DMS153 treated with DMSO at 0.1 percent for 48 hours (cell line): ENCODE results near the gene GALNT8.
"Not testable (repeated sequence)": the region's sequence is repeated elsewhere in the genome, so short reads cannot be mapped to it uniquely, and the experiment has no call there.

ENCODE experiments used
- DNase-seq: peaks from one replicate; lab custom pipeline; 2025; ENCODE audit not compliant: unreplicated experiment; lab: John Stamatoyannopoulos, UW

GALNT8 gene, protein sequence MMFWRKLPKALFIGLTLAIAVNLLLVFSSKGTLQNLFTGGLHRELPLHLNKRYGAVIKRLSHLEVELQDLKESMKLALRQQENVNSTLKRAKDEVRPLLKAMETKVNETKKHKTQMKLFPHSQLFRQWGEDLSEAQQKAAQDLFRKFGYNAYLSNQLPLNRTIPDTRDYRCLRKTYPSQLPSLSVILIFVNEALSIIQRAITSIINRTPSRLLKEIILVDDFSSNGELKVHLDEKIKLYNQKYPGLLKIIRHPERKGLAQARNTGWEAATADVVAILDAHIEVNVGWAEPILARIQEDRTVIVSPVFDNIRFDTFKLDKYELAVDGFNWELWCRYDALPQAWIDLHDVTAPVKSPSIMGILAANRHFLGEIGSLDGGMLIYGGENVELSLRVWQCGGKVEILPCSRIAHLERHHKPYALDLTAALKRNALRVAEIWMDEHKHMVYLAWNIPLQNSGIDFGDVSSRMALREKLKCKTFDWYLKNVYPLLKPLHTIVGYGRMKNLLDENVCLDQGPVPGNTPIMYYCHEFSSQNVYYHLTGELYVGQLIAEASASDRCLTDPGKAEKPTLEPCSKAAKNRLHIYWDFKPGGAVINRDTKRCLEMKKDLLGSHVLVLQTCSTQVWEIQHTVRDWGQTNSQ

GRCh38 chr12:4719821-4720636 is at the start of gene GALNT8:
TSS of gene GALNT8 (plus strand) at chr12:4720400. CDS start at chr12:4720678, 278 bp downstream.
- no peak for DNase-seq

- DNase-seq, result no peak
Measured at GRCh38 chr12:4679711-4680110, 40.5 kb upstream of the GALNT8 start.

GRCh38 chr12:4681732-4682131 is 38.5 kb upstream of the GALNT8 start:
- DNase-seq, result no peak

GRCh38 chr12:4685317-4685716 is 34.9 kb upstream of the GALNT8 start:
- no peak for DNase-seq

DNA sequence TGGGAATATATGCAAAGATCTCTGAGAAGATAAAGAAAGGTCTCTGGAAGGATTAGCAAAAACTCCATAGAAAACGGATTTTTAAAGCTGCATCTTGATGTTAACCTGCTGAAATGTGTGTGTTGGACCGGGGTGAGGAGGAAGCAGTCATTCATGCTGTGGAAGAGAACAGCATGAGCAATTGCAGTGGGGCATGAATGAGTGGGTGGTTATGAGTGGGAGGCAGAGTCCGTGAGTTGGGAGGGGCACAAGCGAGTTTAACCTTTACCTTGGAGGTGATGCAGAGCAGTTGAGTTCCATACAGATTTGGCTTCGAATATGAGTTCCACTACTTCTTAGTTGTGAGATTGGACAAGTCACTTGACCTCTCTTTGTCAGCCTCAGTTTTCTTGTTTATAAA is 29.4 kb upstream of the GALNT8 start:
- DNase-seq, result no peak

DNA sequence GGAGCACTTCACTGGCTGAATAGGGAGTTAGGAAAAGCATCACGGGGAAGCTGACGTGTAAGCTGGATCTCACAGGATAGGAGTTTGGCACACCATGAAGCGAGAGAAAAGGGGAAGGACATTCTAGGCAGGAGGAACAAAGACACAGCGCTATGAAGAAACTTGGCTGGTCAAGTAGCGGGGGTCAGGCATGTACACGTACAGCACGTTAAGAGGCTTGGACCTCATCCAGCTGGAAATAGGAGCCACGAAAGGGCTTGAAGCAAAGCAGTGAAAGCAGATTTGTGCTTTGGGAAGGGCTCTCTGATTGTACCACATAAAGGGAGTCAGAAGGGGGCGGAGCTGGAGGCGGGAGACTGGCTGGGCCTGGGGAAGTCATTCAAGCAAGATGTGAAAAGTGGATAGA is 19.6 kb upstream of the GALNT8 start:
- DNase-seq, result peak; percentile 53

GRCh38 chr12:4701395-4702190 is 18.6 kb upstream of the GALNT8 start:
- no peak for DNase-seq

DNA sequence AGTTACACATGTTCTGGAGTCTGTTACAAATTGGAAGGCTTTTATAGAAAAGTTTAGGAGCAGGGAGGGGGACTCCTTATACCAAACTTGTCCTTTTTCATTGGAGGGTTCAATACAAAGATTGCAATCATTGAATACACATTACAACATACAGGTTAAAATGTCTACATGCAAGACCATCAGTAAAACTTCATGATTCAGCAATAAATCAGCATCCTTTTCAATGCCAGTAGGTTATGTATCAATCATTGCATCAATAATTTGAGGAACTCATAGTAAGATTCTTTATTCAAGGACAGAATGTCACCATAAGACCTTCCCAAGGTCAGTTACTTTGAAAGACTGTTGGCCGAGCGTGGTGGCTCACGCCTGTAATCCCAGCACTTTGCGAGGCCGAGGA is 16.5 kb upstream of the GALNT8 start:
- no peak for DNase-seq

DNA sequence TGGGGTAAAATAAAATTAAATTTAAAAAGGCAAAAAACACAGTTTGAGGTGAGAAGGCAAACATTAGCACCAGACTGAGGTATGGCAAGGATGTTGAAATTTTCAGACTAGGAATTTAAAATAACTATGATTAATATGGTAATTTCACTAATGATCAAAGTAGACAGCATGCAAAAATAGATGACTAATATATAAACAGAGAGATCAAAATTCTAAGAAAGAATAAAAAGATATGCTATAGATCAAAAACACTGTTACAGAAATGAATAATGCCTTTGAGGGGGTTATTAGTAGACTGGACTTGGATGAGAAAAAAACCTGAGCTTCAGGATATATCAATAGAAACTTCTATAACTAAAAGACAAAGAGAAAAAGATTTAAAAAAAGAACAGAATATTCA is 14.4 kb upstream of the GALNT8 start:
- DNase-seq, result no peak

- no peak for DNase-seq
Measured at GRCh38 chr12:4707306-4707705, 12.9 kb upstream of the GALNT8 start.

DNA sequence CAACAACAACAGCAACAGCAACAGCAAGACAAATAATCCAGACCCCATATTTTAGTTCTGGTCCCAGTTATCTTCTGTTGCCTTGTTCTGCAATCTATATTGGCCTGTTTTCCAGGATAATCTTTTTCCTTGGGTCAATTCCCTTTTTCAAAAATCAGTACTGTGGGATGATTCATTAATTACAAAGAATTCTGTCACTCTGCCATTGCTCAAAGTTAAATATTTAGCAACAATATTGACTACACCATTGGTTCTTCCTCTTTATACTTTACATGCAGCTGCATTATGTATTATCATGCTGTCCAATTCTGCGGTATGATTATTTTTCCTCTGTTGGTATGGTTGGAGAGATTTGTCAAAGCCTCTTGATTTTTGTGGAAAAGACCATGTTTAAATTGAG is 10.1 kb upstream of the GALNT8 start:
- DNase-seq, result no peak

DNA sequence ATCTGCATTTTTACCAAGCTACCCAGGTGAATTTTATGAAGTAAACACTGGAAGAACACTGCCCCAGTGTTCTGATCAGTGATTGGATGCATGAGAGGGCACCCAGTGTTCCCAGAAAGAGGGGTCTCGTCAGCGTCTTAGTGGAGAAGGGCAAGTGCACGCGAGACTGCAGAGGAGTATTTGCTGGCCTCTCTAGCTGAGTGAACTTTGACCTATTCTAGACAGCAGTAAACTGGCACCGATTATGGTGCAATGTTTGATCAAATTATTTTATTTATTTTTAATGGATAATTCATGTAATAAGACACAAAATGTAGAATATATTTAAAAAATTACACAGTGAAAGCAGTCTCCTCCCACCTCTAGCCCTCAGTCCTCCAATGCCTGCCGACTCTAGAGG is 5.3 kb upstream of the GALNT8 start:
- no peak for DNase-seq

DNA sequence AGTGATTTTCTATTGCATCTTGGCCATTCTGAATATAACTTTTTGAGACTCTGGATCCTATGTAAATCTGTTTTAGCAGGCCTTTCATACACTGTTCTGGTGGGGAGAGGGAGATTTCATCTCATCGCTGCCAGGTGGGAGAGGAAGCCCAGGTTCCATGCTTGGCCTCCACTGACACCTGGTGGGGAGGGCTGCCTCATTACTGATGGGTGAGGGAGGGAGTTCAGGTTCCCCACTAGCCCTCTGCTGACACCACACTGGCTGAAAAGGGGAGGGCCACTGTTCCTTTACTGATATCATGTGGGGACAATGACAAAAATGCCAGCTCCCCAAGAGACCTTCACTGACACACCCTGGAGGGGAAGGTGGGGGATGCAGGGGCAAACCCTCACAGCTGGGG is 2.4 kb upstream of the GALNT8 start:
- no peak for DNase-seq

GRCh38 chr12:4720637-4720995 is 416 bp downstream of the GALNT8 start:
- no peak for DNase-seq

DNA sequence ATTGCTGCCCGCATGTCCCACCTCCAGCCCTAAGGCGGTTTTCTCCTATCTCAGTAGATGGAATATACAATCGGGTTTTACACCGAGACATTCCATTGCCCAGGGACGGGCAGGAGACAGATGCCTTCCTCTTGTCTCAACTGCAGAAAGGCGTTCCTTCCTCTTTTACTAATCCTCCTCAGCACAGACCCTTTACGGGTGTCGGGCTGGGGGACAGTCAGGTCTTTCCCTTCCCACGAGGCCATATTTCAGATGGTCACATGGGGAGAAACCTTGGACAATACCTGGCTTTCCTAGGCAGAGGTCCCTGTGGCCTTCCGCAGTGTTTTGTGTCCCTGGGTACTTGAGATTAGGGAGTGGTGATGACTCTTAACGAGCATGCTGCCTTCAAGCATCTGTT is 1.4 kb downstream of the GALNT8 start:
- not testable (repeated sequence) for DNase-seq

DNA sequence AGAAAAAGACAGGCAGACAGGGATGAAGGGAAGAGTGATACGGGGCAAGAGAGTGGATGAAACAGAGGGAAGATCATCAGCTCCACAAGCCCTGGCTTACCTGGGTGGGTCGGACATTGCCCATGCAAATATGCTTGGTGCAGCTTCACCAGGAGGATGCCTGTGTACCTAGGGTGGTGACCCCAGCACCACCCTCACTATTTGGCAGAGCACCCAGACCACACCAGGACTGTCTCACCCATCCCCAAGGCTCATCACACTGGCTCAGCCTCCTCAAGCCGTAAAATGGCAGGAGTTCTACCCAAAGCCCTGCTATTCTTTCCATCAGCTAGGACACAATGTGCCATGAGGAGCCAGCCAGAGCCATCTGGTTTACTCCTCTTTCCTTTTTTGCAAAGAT is 3.0 kb downstream of the GALNT8 start:
- no peak for DNase-seq

DNA sequence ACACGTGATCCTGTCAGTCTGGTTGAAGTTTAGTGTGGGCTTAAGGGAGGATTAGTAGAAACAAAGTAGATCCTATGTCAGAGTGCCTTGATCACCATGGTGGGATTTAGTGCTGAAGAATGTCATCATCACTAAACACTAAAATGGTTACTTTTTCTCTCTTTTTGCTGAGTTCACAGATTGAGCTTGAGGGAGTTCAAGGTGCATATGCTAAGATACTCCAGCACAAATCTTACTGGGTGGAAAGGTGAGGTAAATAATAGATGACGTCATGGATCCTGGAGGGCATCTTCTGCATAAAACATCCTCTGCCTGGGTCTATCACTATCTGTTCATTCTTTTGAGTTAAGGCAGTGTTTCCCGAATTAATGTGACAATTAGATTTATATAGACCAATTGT is 4.9 kb downstream of the GALNT8 start:
- DNase-seq, result no peak

- no peak for DNase-seq
Measured at GRCh38 chr12:4734625-4735340, 14.6 kb downstream of the GALNT8 start.

DNA sequence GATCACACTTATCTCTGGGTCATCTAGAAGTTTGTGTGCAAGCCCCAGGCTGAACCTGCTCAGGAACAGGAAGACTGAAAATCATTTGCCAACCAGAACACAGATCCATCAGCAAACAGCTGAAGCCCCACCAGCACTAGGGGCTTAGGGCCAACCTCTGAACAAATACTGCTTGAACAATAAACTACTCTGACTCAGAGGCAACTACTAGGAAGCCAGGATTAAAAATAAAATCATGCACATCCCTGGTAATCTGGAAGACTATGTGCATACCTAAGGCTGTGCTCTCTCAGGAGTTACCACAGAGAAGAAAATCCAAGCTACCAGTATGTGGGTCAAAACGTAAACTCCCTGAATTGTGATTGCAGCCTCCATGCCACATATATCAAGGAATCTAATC is 15.9 kb downstream of the GALNT8 start:
- DNase-seq, result no peak

DNA sequence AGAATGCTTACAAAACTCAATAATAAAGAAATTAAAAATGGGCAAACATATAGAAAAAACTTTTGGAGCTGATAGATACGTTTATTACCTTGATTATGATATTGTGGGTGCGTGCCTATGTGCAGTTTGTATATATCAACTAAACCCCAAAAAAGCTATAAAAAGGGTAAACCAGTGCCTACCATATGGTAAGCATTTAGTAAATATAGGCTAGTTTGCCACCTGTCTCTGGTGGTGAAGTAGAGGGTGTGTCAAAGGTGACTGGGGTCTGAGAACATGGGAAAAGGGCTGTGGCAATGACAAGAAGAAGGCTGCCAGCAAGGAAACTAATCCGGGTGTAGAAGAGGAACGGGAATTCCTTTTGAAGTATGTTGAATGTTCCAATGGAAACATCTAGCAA is 18.3 kb downstream of the GALNT8 start:
- no peak for DNase-seq
